GM19035 (cell line): ENCODE results near the gene KCNN3.
A peak's percentile ranks its signal among the peaks of the same experiment; 100 is the strongest.
"Not testable (repeated sequence)": the region's sequence is repeated elsewhere in the genome, so short reads cannot be mapped to it uniquely, and the experiment has no call there.

Experiments
- ATAC-seq: cut with Tn5 transposase; IDR thresholded peaks from one replicate; pipeline ENCODE4 v1.9.1; 2021; ENCODE audit not compliant: unreplicated experiment

The KCNN3 gene

DNA sequence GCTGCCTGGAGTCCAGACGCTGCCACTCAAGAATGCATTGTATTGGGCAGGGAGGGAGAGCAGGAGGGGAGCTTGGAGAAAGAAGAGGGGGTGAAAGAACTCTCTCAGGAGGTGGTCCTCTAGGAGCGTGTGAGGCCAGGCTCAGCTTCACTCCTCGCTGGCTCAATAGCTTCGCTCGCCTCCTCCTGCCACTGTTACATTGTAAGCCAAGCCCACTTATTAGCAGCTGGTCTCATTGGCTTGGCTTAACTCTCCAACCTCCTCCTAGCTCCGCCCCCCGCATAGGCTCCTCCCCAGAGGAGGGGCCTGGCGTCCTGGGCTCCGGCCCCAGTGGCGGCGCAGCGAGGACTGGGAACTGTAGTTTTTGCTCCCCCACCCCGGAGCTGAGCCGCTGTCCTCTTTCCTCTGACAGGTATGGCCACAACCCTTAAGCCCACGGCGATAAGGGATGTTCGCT lies at the start of gene KCNN3:
TSS of gene KCNN3 (minus strand) at position 167 of the 457 bp plus-strand sequence. CDS start 317 bp downstream, outside the sequence.
- ATAC-seq, result peak; percentile 90

DNA sequence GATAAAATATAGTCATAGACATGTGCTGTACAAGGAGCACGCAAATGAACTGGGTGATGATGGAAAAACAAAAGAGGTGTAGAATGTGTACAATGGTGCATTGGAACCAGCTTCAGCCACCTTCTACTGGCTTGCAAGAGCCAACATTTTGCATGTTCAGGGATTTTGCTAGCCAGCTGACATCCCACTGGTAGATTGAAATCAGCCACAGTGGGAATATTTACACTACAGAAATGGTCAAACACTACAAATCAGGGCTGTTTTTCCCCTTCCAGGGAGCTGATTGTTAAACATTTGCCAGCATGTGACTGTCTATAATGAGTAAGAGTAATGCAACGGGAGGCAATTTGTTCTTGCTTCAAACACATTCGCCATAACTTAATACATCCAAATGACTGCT lies 43.2 kb upstream of the KCNN3 start:
- no peak for ATAC-seq

DNA sequence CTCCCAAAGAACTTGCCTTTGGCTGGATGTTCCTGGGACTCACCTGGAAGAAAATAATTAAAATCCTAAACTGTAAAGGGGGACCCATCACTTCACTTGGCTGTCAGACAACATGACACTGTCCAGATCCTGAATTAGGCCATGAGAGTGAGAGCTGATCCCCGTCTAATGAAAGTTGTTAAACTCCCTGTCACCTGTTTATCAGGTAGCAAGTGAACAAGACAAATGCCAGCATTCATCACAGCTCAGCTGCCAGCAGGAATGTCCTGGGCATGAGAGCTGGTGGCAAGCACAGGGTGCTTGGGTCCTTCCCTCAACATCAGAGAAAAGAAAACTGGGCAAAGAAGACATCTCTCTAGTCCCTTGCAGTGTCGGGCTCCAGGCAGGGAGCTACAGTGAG lies 42.7 kb upstream of the KCNN3 start:
- ATAC-seq, result no peak

DNA sequence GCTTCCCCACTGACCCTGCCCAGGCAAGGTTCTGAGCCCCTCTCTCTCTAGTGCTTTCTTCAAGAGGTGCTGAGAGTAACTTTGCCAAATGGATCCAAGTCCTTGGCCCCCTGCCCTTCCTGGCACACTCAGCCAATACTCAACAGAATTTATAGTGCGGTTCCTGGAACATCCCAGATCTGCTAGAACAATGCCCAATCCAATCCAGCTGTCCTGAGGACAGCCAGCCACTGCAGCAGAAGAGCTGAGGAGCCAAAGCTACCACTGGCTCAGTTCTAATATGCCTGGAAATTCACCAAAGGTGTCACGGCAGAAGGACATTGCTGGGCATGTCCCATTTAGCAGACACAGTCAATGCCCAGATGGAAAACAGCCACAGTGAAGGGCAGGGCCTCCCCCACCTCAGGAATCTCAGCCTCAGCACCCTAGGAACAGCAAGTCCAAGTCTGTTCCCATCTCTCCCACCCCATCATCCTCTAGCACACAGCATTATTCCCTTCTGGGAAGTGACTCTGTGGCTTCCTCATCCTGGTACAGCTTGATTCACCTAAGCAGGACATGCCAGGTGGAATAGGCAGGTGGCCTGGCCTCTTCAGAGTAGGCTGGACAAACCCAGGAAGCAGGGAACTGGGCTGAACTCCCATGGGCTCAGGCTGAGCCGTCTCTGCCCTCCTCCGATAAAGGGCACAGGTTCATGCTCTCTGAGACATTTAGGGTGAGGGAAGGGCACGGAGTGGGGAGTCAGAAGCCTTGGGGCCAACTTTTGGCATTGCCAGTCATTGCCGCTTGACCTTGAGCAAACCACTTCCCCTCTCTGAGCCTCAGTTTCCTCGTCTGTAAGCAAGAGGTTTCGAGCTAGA lies 41.8 kb upstream of the KCNN3 start:
- no peak for ATAC-seq

DNA sequence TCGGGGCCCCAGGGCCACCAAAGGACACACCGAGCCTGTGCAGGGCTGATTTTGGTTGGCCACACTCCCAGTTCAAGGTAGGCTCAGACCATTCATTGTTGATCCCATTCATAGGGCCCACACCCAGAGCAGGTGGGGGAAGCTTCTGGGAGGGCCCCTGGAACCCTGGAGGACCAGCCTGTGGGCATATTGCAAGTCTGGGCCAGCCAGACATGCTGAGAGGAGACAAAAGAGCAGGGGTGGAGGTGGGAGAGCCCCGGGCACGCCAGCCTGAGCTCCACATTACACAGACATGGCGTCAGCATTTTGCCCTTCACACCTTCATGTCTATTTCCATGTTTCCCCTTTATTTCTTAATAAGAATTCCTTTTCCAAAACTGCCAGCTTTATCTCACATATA lies 40.8 kb upstream of the KCNN3 start:
- no peak for ATAC-seq

DNA sequence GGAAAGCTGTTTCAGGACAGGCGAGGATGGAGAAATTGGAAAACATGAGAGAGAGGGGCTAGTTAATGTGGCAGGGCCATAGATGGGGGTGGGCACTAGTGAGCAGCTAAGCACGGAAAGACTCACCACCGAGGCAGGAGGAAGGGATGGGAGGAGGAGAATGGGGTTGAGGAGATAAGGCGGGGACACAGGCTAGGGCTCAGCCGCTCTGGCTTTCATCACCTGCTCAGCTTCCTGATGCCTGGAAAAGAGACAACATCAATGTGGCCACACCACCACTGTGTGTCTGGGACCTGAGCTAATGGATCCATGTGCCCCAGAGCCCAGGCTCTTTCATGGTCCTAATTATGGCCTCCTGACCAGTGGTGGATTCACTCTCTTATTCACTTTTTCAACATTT lies 38.9 kb upstream of the KCNN3 start:
- no peak for ATAC-seq

DNA sequence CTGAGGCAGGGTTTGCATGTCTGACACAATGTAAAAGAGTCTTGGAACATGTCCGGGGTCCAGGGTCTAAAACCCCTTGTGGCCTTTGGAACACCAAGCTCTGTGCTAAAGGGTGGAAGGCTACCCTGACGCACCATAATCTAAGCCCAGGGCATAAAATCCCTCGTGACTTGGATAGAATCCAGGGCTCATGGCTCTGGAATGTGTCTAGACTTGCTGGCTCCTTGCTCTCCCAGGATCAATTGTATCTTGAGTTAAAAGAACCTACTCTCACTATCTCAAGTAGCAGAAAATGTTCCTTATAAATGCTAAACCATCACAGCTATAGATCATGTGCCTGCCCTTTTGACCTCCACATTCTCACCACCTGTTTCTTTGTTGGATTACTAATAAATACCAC lies 38.0 kb upstream of the KCNN3 start:
- ATAC-seq, result not testable (repeated sequence)

DNA sequence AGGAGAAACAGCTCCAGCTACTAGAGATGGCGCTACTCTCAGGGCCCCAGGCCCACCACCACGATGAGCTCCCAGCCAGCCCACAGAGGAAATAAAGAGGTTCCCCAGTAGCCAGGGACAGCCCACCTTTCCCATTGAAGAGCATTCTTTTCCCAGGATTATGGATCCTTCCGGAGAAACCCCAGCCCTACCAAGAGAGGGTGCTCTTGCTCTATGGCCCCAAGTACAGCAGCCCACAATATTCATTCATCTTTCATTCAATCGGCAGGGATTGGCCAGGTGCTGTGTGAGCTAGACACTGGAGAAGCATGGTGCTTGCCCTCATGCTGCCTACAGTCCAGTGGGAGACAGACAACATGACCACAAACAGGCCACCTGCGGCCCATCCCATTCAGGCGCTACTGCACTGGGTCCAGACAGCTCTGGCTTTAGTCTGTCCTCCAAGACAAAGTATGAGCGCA lies 36.6 kb upstream of the KCNN3 start:
- no peak for ATAC-seq

DNA sequence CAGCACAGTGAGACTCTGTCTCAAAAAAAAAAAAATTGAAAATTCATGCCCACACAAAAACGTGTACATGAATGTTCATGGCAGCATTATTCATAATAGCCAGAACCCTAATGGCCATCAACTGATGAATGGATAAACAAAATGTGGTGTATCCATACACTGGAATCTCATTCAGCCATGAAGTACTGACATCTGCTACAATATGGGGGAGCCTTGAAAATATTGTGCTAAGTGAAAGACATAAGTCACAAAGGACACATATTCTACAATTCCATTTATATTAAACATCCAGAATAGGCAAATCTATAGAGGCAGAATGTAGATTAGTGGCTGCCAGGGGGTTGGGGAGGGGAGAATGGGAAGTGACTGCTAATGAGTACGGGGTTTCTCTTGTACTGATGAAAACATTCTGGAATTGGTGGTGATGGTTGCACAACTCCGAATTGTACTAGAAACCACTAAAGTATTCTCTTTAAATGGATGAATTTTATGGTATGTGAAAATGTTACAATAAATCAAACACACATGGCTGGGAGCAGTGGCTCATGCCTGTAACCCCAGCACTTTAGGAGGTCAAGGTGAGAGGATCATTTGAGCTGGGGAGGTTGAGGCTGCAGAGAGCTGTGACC lies 33.0 kb upstream of the KCNN3 start:
- no peak for ATAC-seq

DNA sequence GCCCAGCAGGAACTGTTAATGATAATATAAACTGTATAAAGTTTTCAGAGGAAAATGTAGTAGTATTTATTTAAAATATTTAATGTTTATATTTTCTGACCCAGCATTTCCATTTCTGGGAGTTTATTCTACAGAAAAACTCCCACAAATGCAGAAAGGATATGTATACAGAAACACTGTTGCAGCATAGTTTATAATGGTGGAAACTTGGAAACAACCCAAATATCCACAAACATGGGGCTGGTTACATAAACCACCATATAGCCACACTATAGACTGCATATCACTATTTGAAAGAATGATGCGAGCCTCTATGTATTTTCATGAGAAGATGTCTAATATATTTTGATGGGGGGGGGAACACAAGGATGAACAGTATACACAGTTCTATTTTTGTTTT lies 31.5 kb upstream of the KCNN3 start:
- ATAC-seq, result no peak

DNA sequence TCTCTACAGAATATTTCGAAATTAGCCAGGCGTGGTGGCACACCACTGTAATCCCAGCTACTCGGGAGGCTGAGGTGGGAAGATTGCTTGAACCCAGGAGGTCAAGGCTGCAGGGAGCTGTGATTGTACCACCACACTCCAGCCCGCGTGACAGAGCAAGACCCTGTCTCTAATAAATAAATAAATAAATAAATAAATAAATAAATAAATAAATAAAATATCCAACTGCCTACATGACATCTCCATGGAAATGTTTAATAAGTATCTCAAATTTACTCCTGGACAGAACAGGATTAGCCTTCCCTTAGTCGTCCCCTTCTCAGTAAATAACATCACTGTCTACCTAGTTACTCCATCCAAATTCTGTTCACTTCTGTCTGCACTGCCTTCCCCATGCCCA lies 29.0 kb upstream of the KCNN3 start:
- ATAC-seq, result no peak

DNA sequence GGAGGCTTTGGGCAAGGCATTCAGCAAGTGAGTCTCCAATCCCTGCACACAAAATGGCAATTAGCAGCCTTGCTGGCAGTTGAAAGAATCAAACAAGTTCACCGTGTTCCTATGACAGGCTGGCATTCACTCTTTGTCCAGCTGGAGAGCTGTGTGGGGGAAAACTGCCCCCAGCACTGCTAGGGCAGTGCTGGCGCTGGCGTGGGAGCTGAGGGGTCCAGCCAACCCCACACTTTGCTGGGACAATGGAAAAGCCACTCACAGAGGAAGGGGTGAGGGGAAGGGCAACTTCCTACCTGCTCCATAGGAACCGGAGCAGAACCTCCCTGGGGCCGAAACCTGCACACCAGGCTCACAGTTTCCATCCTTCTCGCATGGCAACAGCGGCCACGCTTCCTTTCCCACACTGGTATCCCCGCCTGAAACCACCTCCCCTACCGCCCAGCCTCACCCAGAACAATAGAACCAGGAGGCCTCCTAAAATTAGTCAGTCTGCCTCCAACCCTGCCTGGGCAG lies 26.7 kb upstream of the KCNN3 start:
- no peak for ATAC-seq

DNA sequence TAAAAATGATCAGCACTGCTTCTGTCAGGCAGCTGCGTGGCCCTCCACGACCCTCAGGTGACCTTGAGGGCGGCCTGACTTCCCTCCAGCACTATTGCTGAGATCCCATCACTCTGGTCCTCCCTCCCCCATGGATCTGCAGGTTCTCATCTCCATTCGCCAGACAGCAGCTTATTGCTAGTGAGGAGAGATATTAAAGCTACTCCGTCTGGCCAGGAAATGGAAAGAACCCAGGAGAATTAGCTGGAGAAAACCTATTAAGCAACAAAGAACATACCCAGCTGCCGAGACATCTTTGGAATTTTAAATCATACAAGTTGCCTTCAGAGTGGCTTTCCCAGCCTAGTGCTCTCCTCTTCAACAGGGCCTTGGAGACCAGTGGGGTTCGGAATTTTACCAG lies 25.7 kb upstream of the KCNN3 start:
- ATAC-seq, result no peak

DNA sequence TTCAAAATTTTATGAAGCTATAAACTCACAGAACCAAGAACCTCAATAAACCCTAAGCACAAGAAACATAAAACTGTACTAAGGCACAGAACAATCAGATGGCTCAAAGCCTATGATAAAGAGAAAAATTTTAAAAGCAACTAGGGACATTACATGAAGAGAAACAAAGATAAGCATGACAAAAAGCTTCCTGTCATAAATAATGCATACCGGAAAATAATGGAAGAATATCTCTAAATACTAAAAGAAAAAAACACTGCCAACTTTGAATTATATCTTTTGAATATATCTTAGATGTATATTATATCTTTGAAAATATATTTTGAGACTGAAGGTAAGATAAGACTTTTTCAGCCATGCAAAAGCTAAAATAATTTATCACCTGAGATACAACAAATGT lies 21.4 kb upstream of the KCNN3 start:
- ATAC-seq, result no peak

DNA sequence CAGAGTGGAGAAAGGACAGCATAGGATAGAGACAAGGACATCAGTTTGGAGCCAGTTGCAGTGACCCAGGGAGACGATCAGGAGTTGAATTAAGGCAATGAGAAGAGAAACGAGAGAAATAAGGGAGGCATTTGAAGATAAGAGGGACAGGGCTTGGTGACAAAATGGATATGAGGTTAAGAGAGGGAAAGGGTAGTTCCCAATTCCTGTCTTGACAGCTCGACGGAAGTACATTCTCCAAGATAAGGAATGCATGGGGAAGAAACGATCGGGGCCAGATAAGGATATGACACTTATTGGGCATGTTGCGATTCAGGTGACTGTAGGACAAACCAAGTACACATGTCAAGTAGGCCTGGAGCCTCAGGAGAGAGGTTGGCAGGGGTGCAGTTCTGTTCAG lies 18.7 kb upstream of the KCNN3 start:
- no peak for ATAC-seq

DNA sequence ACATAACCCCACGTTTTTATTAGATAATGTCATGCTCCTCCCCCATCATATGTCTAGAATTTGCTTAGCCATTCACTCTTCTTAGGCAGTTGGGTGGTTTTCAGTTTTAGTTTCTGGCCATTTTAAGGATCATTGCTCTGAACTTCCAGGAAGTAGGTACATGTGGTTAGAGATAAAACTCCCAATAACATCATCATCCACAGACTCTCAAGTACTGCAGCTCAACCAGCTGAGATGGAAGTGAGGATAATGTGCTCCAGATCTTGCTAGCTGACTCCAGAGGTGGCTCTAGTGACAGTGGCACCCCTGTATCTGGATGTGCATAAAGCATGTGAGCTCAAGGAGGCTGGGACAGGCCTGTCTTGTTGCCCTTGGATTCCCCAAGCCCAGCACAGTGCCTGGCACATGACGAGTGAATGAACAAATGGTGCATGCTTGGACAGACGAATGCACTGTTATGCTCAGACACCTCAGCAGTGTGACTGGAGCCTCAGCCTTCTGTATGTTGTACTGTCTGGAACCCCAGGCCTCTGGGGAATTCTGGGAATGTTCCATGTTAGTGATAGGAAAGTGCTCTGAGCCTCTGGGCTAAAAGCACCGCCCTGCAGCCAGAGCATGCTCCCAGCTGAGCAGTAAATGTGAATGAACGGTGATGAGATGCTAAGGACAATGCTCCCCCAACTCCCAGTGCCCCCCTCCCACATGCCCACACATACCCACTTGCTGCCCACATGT lies 16.4 kb upstream of the KCNN3 start:
- ATAC-seq, result no peak

DNA sequence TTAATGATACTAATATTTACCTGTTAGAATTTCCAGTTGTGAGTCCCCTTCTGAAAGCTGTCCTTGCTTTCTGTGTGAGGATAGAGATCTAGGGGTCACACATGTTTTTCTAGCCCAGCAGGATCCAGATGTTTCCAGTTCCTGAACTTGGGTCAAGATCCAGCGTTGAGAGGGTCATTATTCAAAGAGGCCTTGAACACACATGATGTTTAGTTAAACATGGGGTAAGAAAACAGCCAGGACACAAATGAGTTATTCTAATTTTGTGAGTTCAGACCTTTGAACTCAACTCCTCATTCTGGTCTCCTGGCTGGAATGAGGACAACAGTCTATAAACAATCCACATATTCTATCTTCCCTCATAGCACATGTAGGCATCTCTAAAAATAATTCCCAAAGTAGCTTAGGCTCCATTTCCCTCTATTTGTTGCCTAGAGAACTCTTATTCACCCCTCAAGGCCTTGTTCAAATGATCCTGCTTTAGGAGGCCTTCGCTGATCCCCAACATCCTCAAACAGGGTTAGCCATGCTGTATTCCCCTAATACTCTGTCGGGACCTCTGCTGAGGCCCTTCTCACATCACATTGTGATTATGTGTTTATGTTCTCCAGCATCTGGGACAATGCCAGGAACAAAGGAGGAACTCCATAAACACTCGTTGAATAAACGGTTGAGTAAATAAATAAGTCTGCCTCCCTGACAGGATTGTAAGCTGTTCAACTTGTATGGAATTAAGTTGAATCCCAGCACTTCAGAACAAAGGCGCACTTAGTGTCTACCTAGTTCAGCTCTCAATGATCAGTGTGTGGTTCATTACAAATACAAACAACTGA lies 15.0 kb upstream of the KCNN3 start:
- no peak for ATAC-seq

DNA sequence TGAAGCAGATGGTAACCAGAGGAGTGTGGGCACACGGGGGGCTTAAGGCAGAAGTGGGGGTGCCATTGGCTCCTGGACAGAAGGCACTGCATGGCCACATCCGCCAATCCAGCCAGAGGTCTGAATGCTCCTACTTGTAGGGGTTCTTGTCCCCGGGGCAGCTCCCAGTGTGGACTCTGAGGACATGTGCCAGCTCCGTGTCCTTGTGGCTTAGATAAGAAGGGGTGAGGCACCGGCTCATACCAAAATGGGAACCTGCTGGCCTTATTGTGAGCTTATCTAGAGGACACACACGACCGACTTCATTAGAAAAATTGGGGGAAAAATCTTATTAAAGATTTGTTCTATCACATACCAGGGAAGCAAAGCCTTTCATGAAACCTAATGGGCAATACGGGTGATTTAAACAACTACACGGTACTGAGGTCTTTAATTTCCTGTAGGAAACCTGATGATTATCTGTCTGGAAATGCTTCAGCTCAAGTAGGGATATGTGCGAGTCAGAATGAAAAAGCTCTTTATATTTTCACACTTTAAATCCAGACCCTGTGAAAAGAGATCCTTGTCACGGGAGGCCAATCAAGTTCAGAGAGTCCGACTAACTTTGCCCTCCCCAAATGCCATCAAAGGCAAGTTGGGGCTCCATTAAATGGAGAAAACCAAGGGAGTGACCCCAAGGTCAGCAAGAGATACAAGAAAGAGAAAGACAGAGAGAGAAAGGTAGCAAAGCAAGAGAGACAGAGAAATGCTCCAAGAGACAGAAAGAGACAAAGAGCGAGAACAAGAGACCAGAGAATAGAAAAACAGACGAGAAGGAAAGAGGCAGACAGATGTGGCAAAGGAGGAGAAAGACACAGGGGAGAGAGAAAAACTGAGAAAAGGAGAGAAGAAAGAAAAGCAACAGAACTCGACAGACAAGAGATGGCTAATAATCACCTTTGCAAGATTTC lies 14.1 kb upstream of the KCNN3 start:
- no peak for ATAC-seq

DNA sequence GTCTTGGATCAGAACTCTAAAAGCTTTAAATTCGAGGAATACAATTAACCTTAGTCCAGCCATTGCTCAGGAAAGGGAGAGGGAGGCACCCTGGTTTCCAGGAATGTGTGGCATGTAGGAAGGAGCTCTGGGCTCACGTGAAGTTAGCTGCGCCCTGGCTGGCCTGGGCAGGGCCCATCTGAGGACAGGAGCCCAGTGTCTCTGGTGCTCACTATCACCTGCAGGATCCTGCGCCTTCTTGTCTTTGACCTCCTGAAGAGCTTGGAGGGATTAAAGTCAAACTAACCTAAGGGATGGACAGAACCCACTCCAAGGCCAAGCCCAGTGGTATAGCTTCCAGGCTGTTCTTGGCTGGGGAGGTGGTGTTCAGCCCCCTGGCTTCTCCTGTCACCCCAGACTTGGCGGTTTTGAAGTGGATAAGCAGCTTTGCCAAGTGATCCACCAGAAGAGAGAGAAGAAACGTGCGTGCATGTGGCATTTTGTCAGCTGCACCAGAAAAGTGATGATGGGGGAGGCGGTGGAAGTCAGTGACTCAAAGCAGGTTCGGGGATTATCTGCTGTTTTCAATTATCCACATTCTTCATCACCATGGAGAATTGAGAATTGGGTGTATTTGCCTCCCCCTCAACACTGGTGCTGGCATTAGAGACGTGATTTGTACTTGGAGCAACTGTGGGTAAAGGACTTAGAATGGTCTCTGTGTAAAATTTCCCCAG lies 11.9 kb upstream of the KCNN3 start:
- ATAC-seq, result no peak
